ENCODE data around the gene UBTD2.
A peak's percentile ranks its signal among the peaks of the same experiment; 100 is the strongest.

The UBTD2 gene

GRCh38 chr5:172188033-172188892, 95.3 kb downstream of the UBTD2 start, which contains the start of gene STK10:
TSS of gene STK10 (minus strand) at chr5:172188224. CDS start at chr5:172188042, 182 bp downstream.
- Histone ChIP-seq H3K4me3 (ENCODE audit: low read length) (peak within 1 kb of the TSS; percentile 81), H3K9ac (ENCODE audit: low read depth, low read length) (peak within 1 kb of the TSS; percentile 66; the same call in 1 of the 2 replicates), H3K9me3 (ENCODE audit: insufficient read depth, low read depth, low read length) (no peaks in the 10 kb centered on the region), H3K27ac (ENCODE audit: low read length) (no peak within 1 kb of the TSS), H3K27me3 (ENCODE audit: insufficient read depth, low read length) (peaks cover 20% of the 10 kb centered on the region; the same call in 1 of the 2 replicates), H3K36me3 (ENCODE audit: insufficient read depth, low read depth, low read length) (no peaks in the 10 kb centered on the region), H3K4me1 (ENCODE audit: insufficient read depth, low read length) (peaks cover 8% of the 10 kb centered on the region; the same call in 1 of the 2 replicates)

DNA sequence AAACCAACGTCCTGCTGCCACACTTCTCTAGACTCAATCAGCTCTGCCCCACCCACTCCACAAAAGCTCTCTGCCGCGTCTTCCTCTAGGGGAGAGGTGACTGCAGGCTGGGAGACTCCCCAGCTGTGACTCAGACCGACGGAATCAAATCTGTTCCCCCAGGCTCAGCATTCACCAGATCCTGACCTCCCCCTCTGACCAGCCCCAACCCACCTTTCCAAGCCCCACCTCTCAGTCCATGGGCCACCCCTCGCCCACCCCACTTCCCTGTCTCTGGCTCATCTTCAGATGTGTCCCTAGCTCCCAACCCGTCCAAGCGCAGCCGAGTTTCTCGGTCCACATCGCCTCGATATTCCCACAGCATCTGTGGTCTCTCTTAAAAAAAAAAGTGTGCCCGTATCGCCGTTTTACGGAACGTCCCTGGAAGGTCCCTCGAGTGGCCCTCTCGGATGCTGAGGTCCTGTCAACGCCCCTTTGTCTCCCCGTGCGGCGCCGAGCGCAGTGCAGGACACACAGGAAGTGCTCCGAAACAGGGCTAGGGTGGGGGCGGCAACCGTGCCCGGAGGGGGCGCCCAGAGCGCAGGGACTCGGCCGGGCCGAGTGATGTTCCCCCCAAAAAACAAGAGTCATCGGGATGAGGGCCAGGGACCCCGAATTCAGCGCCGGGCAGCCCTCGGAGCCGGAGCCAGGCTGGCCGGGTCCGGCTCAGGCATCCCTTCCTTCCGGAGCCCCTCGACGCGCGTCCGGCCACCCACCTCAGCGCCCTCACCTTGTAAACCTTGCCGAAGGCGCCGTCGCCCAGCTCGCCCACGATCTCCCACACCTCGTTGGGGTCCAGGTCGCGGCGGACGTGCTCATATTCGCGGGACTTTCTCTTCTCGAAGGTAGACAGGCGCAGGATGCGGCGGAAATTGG, 96.2 kb downstream of the UBTD2 start:
- H3K4me1 ChIP-seq (ENCODE audit: insufficient read depth, low read length) = peaks cover 8% of the 10 kb centered on the region; the same call in 1 of the 2 replicates
- no peaks in the 10 kb centered on the region for H3K9me3 ChIP-seq (ENCODE audit: insufficient read depth, low read depth, low read length)
- no peaks in the 10 kb centered on the region for H3K36me3 ChIP-seq (ENCODE audit: insufficient read depth, low read depth, low read length)
- peak overlapping the region; percentile 66; the same call in 1 of the 2 replicates for H3K9ac ChIP-seq (ENCODE audit: low read depth, low read length)
- peak overlapping the region; percentile 81 for H3K4me3 ChIP-seq (ENCODE audit: low read length)
- H3K27me3 ChIP-seq (ENCODE audit: insufficient read depth, low read length) = peaks cover 20% of the 10 kb centered on the region; the same call in 1 of the 2 replicates
- H3K27ac ChIP-seq (ENCODE audit: low read length) = no peak overlapping the region

DNA sequence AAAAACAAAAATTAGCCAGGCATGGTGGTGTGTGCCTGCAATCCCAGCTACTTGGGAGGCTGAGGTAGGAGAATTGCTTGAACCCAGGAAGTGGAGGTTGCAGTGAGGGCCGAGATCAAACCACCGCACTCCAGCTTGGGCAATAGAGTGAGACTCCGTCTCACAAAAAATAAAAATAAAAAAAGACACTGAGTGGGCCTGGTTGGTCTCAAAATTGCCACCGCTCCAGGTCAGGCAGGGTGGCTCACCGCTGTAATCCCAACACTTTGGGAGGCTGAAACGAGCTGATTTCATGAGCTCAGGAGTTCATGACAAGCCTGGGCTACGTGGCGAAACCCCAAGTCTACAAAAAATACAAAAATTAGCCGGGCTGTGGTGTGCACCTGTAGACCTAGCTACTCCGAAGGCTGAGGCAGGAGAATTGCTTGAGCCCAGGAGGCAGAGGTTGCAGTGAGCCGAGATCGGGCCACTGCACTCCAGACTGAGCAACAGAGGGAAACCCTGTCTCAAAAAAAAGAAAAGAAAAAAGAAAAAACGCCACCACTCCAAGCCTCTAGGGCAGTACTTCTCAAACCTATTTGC, 97.4 kb downstream of the UBTD2 start:
- Histone ChIP-seq H3K27ac (ENCODE audit: low read length) (no peak overlapping the region), H3K27me3 (ENCODE audit: insufficient read depth, low read length) (peaks cover 20% of the 10 kb centered on the region; the same call in 1 of the 2 replicates), H3K4me1 (ENCODE audit: insufficient read depth, low read length) (peaks cover 8% of the 10 kb centered on the region; the same call in 1 of the 2 replicates), H3K4me3 (ENCODE audit: low read length) (peak overlapping the region; percentile 81), H3K36me3 (ENCODE audit: insufficient read depth, low read depth, low read length) (no peaks in the 10 kb centered on the region), H3K9me3 (ENCODE audit: insufficient read depth, low read depth, low read length) (no peaks in the 10 kb centered on the region), H3K9ac (ENCODE audit: low read depth, low read length) (no peak overlapping the region)

GRCh38 chr5:172185096-172185461, 98.5 kb downstream of the UBTD2 start:
- H3K4me3 ChIP-seq (ENCODE audit: low read length) = no peak overlapping the region
- no peaks in the 10 kb centered on the region for H3K9me3 ChIP-seq (ENCODE audit: insufficient read depth, low read depth, low read length)
- H3K27ac ChIP-seq (ENCODE audit: low read length) = no peak overlapping the region
- H3K9ac ChIP-seq (ENCODE audit: low read depth, low read length) = no peak overlapping the region
- no peaks in the 10 kb centered on the region for H3K36me3 ChIP-seq (ENCODE audit: insufficient read depth, low read depth, low read length)
- peaks cover 8% of the 10 kb centered on the region; the same call in 1 of the 2 replicates for H3K4me1 ChIP-seq (ENCODE audit: insufficient read depth, low read length)
- peaks cover 17% of the 10 kb centered on the region; the same call in 1 of the 2 replicates for H3K27me3 ChIP-seq (ENCODE audit: insufficient read depth, low read length)

- Histone ChIP-seq H3K9ac (ENCODE audit: low read depth, low read length) (no peak overlapping the region), H3K36me3 (ENCODE audit: insufficient read depth, low read depth, low read length) (no peaks in the 10 kb centered on the region), H3K27me3 (ENCODE audit: insufficient read depth, low read length) (peaks cover 8% of the 10 kb centered on the region; the same call in 1 of the 2 replicates), H3K9me3 (ENCODE audit: insufficient read depth, low read depth, low read length) (no peaks in the 10 kb centered on the region), H3K27ac (ENCODE audit: low read length) (no peak overlapping the region), H3K4me1 (ENCODE audit: insufficient read depth, low read length) (peaks cover 14% of the 10 kb centered on the region), H3K4me3 (ENCODE audit: low read length) (no peak overlapping the region)
These were observed 99.7 kb downstream of the UBTD2 start for GRCh38 chr5:172183881-172184280.

- no peaks in the 10 kb centered on the region for H3K9me3 ChIP-seq (ENCODE audit: insufficient read depth, low read depth, low read length)
- H3K4me1 ChIP-seq (ENCODE audit: insufficient read depth, low read length) = peaks cover 18% of the 10 kb centered on the region
- H3K4me3 ChIP-seq (ENCODE audit: low read length) = no peak overlapping the region
- H3K36me3 ChIP-seq (ENCODE audit: insufficient read depth, low read depth, low read length) = no peaks in the 10 kb centered on the region
- H3K27me3 ChIP-seq (ENCODE audit: insufficient read depth, low read length) = peaks cover 8% of the 10 kb centered on the region; the same call in 1 of the 2 replicates
- no peak overlapping the region for H3K9ac ChIP-seq (ENCODE audit: low read depth, low read length)
- H3K27ac ChIP-seq (ENCODE audit: low read length) = no peak overlapping the region
These were observed 101.3 kb downstream of the UBTD2 start for GRCh38 chr5:172182291-172182690.

DNA sequence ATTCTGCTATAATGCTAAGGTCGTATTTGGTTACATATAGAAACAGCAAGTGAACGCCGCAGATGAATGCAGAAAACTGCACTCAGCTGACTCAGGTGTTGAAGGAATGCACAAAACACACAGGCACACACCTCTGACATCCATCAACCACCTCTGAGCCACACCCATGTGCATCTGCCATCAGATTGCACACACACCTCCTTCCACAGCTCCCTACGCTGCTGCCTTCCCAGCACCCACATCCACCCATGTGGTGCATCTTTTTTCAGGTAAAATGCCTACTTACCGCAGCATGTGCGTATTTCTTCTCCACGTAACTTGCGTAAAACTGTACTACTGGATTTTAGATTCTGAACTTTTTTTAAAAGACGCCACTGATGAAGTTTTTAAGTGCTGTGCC, 102.6 kb downstream of the UBTD2 start:
- peaks cover 15% of the 10 kb centered on the region for H3K4me1 ChIP-seq (ENCODE audit: insufficient read depth, low read length)

GRCh38 chr5:172178991-172179989, 104.3 kb downstream of the UBTD2 start:
- Histone ChIP-seq H3K27me3 (ENCODE audit: insufficient read depth, low read length) (no peaks in the 10 kb centered on the region), H3K36me3 (ENCODE audit: insufficient read depth, low read depth, low read length) (no peaks in the 10 kb centered on the region), H3K9me3 (ENCODE audit: insufficient read depth, low read depth, low read length) (no peaks in the 10 kb centered on the region), H3K27ac (ENCODE audit: low read length) (no peak overlapping the region), H3K4me3 (ENCODE audit: low read length) (no peak overlapping the region), H3K4me1 (ENCODE audit: insufficient read depth, low read length) (peaks cover 12% of the 10 kb centered on the region), H3K9ac (ENCODE audit: low read depth, low read length) (0 out of 2 replicates have a peak overlapping the region, but pooled peaks have one; percentile 34)

More for the DNA sequence above, 102.6 kb downstream of the UBTD2 start:
- H3K36me3 ChIP-seq (ENCODE audit: insufficient read depth, low read depth, low read length) = no peaks in the 10 kb centered on the region
- H3K9ac ChIP-seq (ENCODE audit: low read depth, low read length) = no peak overlapping the region
- no peaks in the 10 kb centered on the region for H3K9me3 ChIP-seq (ENCODE audit: insufficient read depth, low read depth, low read length)
- H3K4me3 ChIP-seq (ENCODE audit: low read length) = no peak overlapping the region
- no peaks in the 10 kb centered on the region for H3K27me3 ChIP-seq (ENCODE audit: insufficient read depth, low read length)
- no peak overlapping the region for H3K27ac ChIP-seq (ENCODE audit: low read length)

DNA sequence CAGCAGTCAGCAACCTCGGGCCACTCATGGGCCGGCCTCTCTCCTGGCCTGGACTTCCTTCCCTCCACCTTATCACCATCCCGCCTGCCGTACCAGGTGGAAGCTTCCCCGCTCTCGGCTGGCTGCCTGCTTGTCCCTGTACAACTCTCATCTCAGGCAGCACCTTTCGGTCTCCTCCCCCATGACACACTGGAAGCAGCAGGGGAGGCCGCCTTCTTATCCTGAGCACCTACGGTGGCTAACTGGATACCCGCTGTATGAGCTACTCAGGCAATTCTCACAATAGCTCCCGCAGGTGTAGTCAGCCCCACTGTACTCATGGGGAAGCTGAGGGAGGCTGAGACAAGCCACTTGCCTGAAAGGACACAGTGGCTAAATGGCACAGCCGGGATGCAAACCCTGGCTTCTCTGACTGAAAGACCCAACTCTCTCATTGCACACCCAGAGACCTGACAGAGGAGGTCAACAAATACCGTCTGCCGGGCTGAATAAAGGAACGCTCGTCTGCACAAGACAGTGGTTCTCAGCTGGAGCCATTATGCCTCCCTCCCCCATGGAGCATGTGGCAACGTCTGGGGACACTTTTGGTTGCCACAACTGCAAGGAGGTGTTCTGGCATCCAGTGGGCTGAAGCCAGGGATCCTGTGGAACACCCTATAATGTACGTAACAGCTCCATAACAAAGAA, 105.1 kb downstream of the UBTD2 start:
- H3K27ac ChIP-seq (ENCODE audit: low read length) = no peak overlapping the region
- H3K4me3 ChIP-seq (ENCODE audit: low read length) = no peak overlapping the region
- peaks cover 12% of the 10 kb centered on the region for H3K4me1 ChIP-seq (ENCODE audit: insufficient read depth, low read length)
- no peaks in the 10 kb centered on the region for H3K27me3 ChIP-seq (ENCODE audit: insufficient read depth, low read length)
- H3K36me3 ChIP-seq (ENCODE audit: insufficient read depth, low read depth, low read length) = no peaks in the 10 kb centered on the region
- no peak overlapping the region for H3K9ac ChIP-seq (ENCODE audit: low read depth, low read length)
- no peaks in the 10 kb centered on the region for H3K9me3 ChIP-seq (ENCODE audit: insufficient read depth, low read depth, low read length)

GRCh38 chr5:172177176-172177575, 106.4 kb downstream of the UBTD2 start:
- Histone ChIP-seq H3K9me3 (ENCODE audit: insufficient read depth, low read depth, low read length) (no peaks in the 10 kb centered on the region), H3K27ac (ENCODE audit: low read length) (no peak overlapping the region), H3K4me3 (ENCODE audit: low read length) (no peak overlapping the region), H3K4me1 (ENCODE audit: insufficient read depth, low read length) (peaks cover 12% of the 10 kb centered on the region), H3K9ac (ENCODE audit: low read depth, low read length) (no peak overlapping the region), H3K36me3 (ENCODE audit: insufficient read depth, low read depth, low read length) (no peaks in the 10 kb centered on the region), H3K27me3 (ENCODE audit: insufficient read depth, low read length) (no peaks in the 10 kb centered on the region)

All from iPS-20b (cell line).